NCI-H2196 treated with DMSO at 0.1 percent for 48 hours (cell line): ENCODE data around the gene MIPEP.

Source experiments
- DNase-seq: peaks from one replicate; lab custom pipeline; 2025; ENCODE audit not compliant: unreplicated experiment; lab: John Stamatoyannopoulos, UW

Gene MIPEP

GRCh38 chr13:23722726-23723453, 166.3 kb downstream of the MIPEP start:
- DNase-seq: no peak

DNA sequence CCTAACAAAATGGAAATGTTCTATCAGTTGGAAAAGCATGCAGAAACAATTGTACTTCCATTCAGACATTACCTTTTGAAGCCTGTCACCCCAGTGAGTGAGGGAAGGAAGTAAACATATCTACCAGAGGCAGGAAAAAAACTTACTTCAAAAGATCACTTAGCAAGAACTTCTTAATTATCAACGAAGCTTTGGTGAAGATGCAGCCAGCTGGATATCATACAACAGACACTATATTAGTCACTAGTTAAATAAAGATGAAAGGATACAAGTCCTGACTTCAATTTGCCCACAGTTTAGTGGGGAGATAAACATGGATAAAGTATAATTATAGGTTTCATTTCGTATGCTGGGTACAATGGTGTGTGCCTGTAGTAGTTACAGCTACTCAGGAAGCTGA, 170.2 kb downstream of the MIPEP start:
- DNase-seq: no peak

DNA sequence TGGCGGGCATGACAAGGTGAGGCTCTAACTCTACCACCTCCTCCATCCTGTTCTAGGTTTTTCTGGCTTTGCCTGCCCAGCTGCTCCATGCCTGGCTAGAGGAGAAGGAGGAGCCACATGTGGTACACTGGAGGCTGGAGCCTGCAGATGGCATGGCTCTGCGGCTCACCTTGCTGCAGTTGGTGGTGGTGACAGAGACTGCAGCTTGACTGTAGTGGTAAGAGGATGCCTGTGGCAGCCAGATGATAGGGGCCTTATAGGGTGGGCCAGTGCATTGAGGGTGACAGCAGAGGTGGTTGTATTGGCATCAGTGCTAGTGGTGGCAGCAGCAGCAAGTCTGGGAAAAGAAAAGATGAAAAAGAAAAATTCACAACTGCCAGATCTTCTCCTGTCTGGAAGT, 172.8 kb downstream of the MIPEP start:
- DNase-seq: no peak

GRCh38 chr13:23715762-23716235, 173.4 kb downstream of the MIPEP start:
- DNase-seq: no peak

DNA sequence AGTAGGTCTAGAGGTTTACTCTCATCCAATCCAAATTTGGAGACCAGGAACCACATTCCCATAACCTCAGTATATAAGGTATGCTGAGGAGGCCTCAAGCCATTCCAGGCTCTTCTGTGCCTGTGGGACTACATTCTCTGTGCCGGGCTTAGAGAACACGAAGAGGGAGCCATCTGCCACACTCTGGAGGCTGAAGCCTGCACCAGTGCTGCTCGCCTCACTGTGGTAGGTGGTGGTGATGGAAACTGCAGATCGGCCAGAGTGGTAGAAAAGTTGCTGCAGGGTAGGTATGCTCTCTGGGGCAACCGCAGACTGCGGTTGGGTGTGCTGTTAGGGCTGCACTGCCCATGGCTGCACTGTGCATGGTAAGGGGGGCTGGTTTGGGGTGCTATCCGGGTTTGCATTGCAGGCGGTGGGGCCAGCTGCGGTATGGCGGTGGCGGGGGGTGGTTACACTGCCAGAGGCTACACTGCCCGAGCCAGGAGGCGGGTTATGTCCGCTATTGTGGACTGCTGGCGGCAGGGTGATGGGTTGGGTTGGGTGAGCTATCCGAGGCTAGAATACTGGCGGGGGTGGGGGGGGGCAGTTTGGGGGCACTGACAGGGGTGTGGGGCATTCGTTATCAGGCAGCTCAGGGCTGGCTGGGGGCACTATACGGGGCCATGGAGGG, 174.0 kb downstream of the MIPEP start:
- no peak for DNase-seq

DNA sequence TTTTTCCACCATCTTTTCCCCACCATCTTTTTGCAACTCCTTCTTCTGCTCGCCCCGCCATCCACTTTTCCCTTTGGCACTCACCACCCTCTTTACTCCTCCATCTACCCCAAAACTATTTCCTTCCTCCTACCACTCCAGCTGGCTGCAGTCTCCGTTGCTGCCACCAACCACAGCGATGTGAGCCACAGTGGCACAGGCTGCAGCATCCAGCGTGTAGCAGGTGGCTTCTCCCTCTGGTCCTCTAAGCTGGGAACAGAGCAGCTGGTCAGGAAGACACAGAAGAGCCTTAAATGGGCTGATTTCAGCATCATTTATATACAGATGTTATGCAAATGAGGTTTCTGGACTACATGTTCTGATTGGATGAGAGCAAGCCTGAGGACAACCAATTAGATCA, 174.5 kb downstream of the MIPEP start:
- DNase-seq: no peak

DNA sequence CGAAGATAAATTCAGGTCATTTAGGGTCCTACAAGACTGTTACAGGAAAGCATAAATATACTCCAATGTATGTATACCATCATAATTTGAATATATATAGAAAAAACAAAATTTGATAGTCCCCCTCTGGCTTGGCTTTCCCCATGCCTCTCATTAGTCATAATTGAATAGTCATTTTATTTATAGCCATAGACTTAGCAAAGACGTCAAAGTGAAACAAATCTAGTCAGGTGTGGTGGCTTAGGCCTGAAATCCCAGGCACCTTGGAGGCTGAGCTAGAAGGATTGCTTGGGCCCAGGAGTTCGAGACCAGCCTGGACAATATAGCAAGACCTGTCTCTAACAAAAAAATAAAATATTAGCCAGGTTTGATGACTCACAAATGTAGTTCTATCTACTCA, 177.8 kb downstream of the MIPEP start:
- no peak for DNase-seq

DNA sequence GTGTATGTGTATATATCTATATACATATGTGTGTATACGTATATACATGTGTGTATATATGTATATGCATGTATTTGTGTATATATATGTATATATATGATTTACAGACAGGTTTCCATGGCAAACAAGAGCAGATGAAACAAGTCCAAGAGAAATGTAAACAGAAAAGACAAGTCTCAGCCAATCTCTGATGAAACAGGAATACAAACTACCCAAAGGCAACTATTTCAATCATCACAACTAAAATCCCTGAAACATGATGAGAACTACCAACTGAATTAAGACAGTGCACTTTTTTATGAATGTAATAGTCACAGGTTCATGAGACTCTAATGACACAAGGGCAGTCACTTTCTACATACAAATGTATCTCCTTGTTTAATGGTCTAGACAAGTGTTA, 178.8 kb downstream of the MIPEP start:
- no peak for DNase-seq

DNA sequence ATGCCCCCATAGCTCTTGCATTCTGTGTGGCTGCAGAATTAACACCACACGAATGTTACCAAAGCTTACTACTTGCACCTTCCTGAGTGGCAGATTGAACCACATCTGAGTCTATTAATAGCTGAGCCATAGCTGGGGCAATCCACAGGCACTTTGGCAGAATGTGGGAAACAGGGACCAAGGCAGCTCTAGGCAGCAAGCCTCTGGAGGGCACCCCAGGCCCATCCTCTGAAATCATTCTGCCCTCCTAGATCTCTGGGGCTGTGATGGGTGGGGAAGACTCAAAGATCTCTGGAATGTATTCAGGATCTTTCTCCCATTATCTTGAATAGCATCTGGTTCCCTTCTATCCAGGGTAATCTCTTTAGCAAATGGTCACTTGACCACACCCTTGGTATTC, 179.7 kb downstream of the MIPEP start:
- DNase-seq: no peak

DNA sequence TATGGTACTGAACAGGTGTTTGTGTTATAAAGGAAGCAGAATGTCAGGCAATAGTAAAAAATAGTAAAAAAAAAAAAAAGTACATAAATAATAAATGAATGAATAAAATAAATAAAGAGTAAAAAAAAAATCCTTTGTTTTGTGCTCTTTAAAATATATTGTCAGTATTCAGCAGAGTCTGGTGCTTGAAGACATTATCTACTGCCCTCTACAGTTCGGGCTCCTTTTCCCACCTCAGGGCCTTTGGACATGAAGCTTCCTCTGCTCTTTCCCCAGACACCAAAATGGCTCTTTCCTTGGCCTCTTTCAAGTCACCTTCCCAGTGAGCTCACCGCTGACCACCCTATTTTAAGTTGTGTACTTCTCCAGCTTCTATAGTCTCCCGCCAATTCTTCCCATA, 181.5 kb downstream of the MIPEP start:
- DNase-seq: no peak

- DNase-seq: no peak
Measured at GRCh38 chr13:23705583-23705982, 183.6 kb downstream of the MIPEP start.

DNA sequence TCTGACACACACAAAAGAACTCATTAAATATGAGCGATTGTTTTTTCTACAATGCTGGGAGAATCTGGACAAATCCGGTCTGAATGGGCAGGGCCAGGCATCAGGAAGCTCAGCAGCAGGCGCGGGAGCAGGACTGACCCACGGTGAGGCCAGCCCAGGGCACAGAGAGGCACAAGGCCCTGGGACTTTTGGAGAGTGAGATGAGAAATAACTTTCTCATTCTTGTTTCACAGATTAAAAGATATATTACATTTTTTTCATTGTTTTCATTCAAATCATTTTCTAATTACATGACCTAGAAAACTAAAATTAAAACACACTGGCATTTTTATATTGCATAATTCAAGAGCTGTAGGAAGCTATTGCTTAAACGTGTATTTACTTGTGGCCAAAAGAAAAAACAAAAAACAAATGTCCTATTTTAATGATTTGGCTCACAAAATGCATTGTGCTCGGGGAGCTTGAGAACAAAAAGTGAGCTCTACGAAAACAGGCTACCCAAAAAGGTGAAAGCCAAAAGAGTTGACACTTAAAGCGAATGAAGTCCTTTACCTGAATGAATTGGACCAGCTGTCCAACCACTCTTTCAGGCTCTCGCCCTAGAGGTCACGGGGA, 185.8 kb downstream of the MIPEP start:
- DNase-seq: no peak

GRCh38 chr13:23701636-23702035, 187.6 kb downstream of the MIPEP start:
- DNase-seq: no peak

- DNase-seq: no peak
Measured at GRCh38 chr13:23701186-23701585, 188.0 kb downstream of the MIPEP start.

DNA sequence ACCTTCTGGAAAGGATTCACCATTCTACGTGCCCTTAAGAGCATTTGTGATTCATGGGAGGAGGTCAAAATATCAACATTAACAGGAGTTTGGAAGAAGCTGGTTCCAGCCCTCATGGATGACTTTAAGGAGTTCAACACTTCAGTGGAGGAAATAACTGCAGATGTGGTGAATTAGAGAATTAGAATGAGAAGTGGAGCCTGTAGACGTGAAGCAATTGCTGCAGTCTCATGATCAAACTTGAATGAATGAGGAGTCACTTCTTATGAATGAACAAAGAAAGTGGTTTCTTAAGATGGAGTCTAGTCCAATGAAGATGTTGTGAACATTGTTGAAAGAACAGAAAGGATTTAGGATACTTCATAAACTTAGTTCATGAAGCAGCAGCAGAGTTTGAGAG, 189.9 kb downstream of the MIPEP start:
- DNase-seq: no peak

DNA sequence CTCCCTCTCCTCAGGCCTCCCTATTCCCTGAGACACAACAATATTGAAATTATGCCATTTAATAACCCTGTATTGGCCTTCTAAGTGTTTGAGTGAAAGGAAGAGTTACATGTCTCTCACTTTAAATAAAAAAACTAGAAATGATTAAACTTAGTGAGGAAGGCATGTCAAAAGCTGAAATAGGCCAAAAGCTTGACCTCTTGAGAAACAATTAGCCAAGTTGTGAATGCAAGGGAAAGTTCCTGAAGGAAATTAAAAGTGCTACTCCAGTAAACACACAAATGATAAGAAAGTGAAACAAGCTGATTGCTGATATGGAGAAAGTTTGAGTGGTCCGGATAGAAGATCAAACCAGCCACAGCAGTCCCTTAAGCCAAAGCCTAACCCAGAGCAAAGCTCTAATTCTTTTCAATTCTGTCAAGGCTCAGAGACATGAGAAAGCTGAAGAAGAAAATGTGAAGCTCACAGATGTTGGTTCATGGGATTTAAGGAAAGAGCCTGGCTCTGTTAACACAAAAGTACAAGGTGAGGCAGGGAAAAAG, 191.4 kb downstream of the MIPEP start:
- no peak for DNase-seq

- DNase-seq: no peak
Measured at GRCh38 chr13:23696610-23697009, 192.6 kb downstream of the MIPEP start.

DNA sequence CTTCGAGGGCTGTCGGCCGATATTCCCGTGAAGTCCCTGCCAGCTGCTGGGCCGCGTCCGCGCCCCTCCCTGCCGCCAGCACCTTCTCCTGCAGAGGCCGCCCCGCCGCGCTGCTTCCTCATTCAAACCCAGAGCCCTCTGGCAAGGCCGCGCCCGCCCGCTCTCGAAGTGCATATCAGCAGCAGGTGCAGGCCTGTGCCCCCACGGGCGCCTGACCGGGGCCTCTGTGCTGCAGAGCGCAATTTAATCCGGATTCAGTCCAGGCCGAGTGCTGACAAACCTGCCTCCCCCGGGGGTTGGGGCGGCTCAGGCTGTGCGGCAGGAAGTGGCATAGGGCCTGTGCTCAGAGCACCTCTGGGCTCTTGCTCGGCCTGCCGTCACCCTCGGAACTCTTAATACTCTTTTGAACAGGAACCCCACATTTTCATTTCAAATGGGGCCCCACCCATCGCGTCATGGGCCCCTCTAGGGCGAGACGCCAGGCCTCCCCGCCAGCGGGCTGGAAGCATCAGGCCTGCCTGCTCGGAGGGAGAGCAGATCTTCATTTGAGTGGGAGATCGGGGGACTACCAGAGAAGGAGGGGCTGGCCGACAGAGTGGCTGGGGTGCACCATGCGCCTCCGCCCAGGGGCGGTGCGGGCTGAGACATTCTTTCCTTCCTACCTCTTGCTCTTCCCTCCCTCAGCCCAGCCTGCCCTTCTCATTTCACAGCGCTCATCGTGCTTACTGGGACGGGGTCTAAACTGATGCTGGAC, 193.3 kb downstream of the MIPEP start:
- DNase-seq: no peak

GRCh38 chr13:23695196-23695595, 194.0 kb downstream of the MIPEP start:
- DNase-seq: no peak

DNA sequence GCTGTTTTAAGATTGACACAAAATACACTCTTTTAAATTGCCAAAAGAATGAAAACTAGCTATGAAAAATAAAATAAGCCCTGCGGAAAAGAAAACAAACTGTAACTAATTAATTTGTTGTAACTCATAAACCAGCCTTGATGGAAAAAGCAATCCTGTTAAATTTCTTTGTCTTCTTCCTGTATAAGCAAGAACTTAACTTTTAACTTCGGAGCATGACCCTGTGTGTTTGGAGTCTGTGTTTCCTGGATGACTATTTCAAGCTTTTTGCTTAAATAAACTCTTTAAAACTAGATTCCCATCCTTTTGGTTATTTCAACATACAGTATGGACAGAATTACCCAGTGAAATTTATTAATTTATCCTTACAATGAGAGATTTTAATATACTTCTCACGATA, 196.4 kb downstream of the MIPEP start:
- no peak for DNase-seq

- no peak for DNase-seq
Measured at GRCh38 chr13:23690668-23691067, 198.5 kb downstream of the MIPEP start.
